CD8-positive, alpha-beta memory T cell (primary cell): ENCODE results near the gene SNTG2. TPM values are rescaled to one million over a fixed set of nuclear protein-coding genes. Genes with fewer than 3 reads are reported as not detected.
"Not testable (repeated sequence)": the region's sequence is repeated elsewhere in the genome, so short reads cannot be mapped to it uniquely, and the experiment has no call there.

Experiments used
- CTCF ChIA-PET: fragments of 350-600 bp; sonication (Branson Sonifier 250); formaldehyde crosslinking; loops from one replicate; lab custom pipeline; 2021; ENCODE audit warnings: antibody characterized with exemption; lab: Charles Lee
- POLR2A ChIA-PET: fragments of 350-600 bp; sonication (Branson Sonifier 250); formaldehyde crosslinking; loops from one replicate; lab custom pipeline; 2021; ENCODE audit warnings: antibody characterized with exemption; lab: Charles Lee
- DNase-seq, 5 donors: peaks; one replicate each; pipeline versions ENCODE4 v3.0.0 to v3.0.0-alpha.2; 2020 to 2022; ENCODE audit warnings: mixed read lengths in 1 of 5
- H3K27ac ChIP-seq: one replicate; pipeline ENCODE4 v1.7.0; 2013; ENCODE audit warnings: low read depth, mild to moderate bottlenecking, low read length, moderate library complexity
- H3K27me3 ChIP-seq: 2 replicates; pipeline ENCODE4 v1.7.0; 2013; ENCODE audit warnings: low read length, mild to moderate bottlenecking; ENCODE audit not compliant: insufficient read depth, poor library complexity, severe bottlenecking
- H3K36me3 ChIP-seq: 2 replicates; pipeline ENCODE4 v1.7.0; 2013; ENCODE audit warnings: mild to moderate bottlenecking, low read length, moderate library complexity; ENCODE audit not compliant: insufficient read depth
- H3K4me1 ChIP-seq: 2 replicates; pipeline ENCODE4 v1.7.0; 2013; ENCODE audit warnings: mild to moderate bottlenecking, low read length, moderate library complexity; ENCODE audit not compliant: insufficient read depth
- H3K4me3 ChIP-seq: 2 replicates; pipeline ENCODE4 v1.7.0; 2013; ENCODE audit warnings: mild to moderate bottlenecking, low read length
- H3K9me3 ChIP-seq: 2 replicates; pipeline ENCODE4 v1.7.0; 2013; ENCODE audit warnings: mild to moderate bottlenecking, low read length
- H3K27ac Mint-ChIP-seq, 8 donors: one replicate each; pipeline ENCODE4 v1.8.0; 2020 to 2021; ENCODE audit warnings: mixed read lengths in 8 of 8, mild to moderate bottlenecking in 6 of 8, inconsistent platforms in 3 of 8, moderate library complexity in 3 of 8
- H3K27me3 Mint-ChIP-seq, 2 donors: one replicate each; pipeline ENCODE4 v1.8.0; 2020 to 2021; ENCODE audit warnings: mixed read lengths in 2 of 2, mild to moderate bottlenecking in 1 of 2, moderate library complexity in 1 of 2
- H3K36me3 Mint-ChIP-seq, 3 donors: one replicate each; pipeline ENCODE4 v1.8.0; 2020 to 2021; ENCODE audit warnings: mixed read lengths in 3 of 3, inconsistent platforms in 1 of 3, mild to moderate bottlenecking in 1 of 3
- H3K4me1 Mint-ChIP-seq, 3 donors: one replicate each; pipeline ENCODE4 v1.8.0; 2020 to 2021; ENCODE audit warnings: mixed read lengths in 3 of 3, inconsistent platforms in 1 of 3, mild to moderate bottlenecking in 1 of 3
- H3K4me3 Mint-ChIP-seq, 7 donors: one replicate each; pipeline ENCODE4 v1.8.0; 2020 to 2021; ENCODE audit warnings: mixed read lengths in 7 of 7, mild to moderate bottlenecking in 6 of 7, moderate library complexity in 4 of 7, inconsistent platforms in 2 of 7
- H3K9me3 Mint-ChIP-seq, 5 donors: one replicate each; pipeline ENCODE4 v1.8.0; 2020 to 2022; ENCODE audit warnings: mixed read lengths in 5 of 5, mild to moderate bottlenecking in 3 of 5, moderate library complexity in 2 of 5, inconsistent platforms in 1 of 5
- polyA plus RNA-seq: library from polyadenylated mRNA; unstranded; fragments of 300-500 nt; fragmentation: Illumina TruSeq; gene quantifications from one replicate; pipeline ENCODE4 v1.2.3, GENCODE V29; 2021
- total RNA-seq, 2 experiments: library from RNA; stranded (reverse); gene quantifications; one replicate each; pipeline ENCODE4 v1.2.3, GENCODE V29; 2021

Gene SNTG2
- total and polyA plus RNA-seq, 3 experiments from 2014 or later = 0.30 to 1.7 (median 1.3) TPM

DNA sequence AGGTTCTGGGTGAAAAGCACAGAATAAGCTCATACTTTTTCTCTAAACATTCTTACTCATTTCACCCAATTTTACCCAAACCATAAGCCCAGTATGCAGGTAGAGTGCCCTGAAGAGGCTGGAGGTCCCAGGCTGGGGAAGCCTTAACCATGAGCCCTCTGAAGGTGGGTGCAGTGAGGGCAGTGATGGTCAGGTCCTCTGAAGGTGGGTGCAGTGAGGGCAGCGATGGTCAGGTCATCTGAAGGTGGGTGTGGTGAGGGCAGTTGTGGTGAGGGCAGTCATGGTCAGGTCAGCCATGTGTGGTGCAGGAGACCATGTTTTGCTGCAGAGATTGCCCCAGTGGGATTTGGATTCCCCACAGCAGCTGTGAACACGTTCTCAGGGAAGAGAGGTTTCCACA, 148.8 kb downstream of the SNTG2 start:
- H3K27me3 Mint-ChIP-seq = peaks cover 0 to 1% of the 10 kb centered on the region in 2 donors
- no peaks in the 10 kb centered on the region for H3K27me3 ChIP-seq
- H3K27ac Mint-ChIP-seq = no peak overlapping the region
- peaks cover 0 to 1% (median 0%) of the 10 kb centered on the region in 3 donors for H3K36me3 Mint-ChIP-seq
- H3K4me3 Mint-ChIP-seq = no peak overlapping the region
- no peaks in the 10 kb centered on the region for H3K4me1 ChIP-seq
- H3K36me3 ChIP-seq = no peaks in the 10 kb centered on the region
- ChIA-PET POLR2A (no interaction called here), CTCF (no interaction called here)
- peaks cover 0 to 3% (median 0%) of the 10 kb centered on the region in 3 donors for H3K4me1 Mint-ChIP-seq
- H3K9me3 Mint-ChIP-seq = no peaks in the 10 kb centered on the region
- H3K4me3 ChIP-seq = no peak overlapping the region
- no peak for DNase-seq
- no peak overlapping the region for H3K27ac ChIP-seq
- H3K9me3 ChIP-seq = no peaks in the 10 kb centered on the region

DNA sequence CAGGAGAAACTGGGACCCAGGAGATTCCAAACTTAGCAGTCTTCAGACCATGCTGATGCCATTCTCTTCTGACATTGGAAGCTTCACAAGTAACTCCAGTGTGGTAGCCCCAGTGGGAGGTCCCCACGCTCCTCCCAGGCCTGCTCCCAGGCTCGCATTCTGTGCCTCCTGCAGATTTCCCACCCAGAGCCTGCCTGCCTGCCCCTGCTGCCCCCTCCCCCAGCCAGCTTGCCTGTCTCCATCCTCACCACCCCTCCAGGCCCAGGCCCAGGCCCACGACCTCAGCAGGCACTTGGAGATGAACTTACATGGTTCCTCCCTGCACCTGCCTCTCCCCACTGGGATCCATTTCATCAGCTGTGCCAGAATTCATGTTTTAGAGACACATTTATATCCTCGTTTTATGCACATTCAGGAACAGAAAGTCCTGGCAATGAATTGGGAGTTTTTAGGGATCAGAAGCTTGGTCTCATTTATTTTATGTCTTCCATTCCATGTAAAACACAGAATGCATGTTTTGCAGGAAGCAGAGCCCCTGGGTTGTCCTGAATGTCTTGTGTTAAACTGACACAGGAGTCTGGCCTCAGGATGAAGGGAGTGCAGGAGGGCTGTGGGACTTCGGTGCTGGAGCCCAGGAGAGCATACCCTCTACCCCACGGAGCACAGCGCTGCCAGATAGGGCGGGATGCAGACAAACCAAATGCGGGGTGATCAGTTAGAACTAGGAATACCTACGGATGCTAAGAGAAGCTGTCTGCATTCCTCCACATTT, 150.5 kb downstream of the SNTG2 start:
- Histone ChIP-seq H3K27ac (no peak overlapping the region), H3K4me3 (no peak overlapping the region), H3K27me3 (no peaks in the 10 kb centered on the region), H3K4me1 (no peaks in the 10 kb centered on the region), H3K36me3 (no peaks in the 10 kb centered on the region), H3K9me3 (no peaks in the 10 kb centered on the region)
- no peaks in the 10 kb centered on the region for H3K4me1 Mint-ChIP-seq
- H3K36me3 Mint-ChIP-seq = peaks cover 0 to 3% (median 0%) of the 10 kb centered on the region in 3 donors
- CTCF ChIA-PET = no interaction called here
- POLR2A ChIA-PET = no interaction called here
- peaks cover 0 to 1% of the 10 kb centered on the region in 2 donors for H3K27me3 Mint-ChIP-seq
- no peak for DNase-seq
- H3K9me3 Mint-ChIP-seq = no peaks in the 10 kb centered on the region
- no peak overlapping the region for H3K27ac Mint-ChIP-seq
- no peak overlapping the region for H3K4me3 Mint-ChIP-seq

DNA sequence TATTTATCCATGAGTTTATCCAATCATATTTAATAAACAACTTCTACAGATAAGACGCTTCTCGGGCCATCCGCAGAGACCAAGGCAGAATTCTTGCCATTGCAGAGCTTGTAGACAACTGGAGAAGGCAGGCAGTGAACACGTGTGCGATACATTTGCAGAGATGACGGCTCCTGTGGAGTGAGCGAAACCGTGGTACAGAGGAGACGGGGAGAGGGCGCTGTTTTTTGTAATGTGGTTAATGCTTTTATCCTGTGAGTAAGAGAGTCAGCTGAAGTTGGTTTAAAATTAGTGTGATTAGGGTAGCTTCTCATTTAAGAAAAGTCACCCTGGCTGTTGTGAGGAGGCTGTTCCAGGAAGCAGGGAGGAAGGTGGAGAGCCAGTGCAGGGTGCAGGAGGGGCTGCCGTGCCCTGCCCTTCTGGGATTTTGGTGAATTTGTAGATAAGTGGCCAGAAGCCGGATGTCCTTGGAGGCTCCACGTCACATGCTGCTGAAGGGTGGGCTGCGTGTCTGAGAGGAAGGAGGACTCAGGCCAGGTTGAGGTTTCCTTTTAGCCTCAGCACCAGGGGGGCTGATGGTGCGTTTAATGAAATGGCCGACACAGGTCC, 151.4 kb downstream of the SNTG2 start:
- no peaks in the 10 kb centered on the region for H3K36me3 ChIP-seq
- no peaks in the 10 kb centered on the region for H3K9me3 Mint-ChIP-seq
- ChIA-PET POLR2A (no interaction called here), CTCF (no interaction called here)
- H3K4me1 ChIP-seq = no peaks in the 10 kb centered on the region
- H3K27me3 Mint-ChIP-seq = peaks cover 0 to 3% of the 10 kb centered on the region in 2 donors
- H3K4me3 Mint-ChIP-seq = no peak overlapping the region
- no peak overlapping the region for H3K27ac Mint-ChIP-seq
- no peaks in the 10 kb centered on the region for H3K27me3 ChIP-seq
- no peaks in the 10 kb centered on the region for H3K4me1 Mint-ChIP-seq
- H3K36me3 Mint-ChIP-seq = peaks cover 0 to 3% (median 0%) of the 10 kb centered on the region in 3 donors
- no peaks in the 10 kb centered on the region for H3K9me3 ChIP-seq
- DNase-seq = no peak
- H3K27ac ChIP-seq = no peak overlapping the region
- H3K4me3 ChIP-seq = no peak overlapping the region

DNA sequence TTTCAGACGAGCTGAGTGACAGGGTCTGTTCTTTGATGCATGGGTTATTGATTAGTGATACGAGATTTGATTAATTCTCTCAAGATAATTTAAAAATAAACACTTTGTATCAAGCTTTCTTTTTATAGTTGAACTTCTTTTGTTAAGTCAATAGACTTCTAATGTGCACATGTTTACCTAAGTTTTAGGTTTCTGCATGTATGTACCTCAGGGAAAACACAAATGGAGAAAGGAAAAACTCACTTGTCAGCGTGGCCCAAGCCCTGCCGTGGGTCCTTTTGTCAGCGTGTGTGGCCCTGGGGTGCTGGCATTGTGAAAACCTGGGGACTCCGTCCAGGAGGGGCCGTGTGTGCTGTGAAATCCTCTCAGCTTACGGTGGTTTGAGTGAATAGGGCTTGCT, 153.7 kb downstream of the SNTG2 start:
- Mint-ChIP-seq H3K36me3 (peaks cover 0 to 3% (median 0%) of the 10 kb centered on the region in 3 donors), H3K4me3 (no peak overlapping the region), H3K9me3 (no peaks in the 10 kb centered on the region), H3K27me3 (peaks cover 0 to 3% of the 10 kb centered on the region in 2 donors), H3K27ac (no peak overlapping the region), H3K4me1 (no peaks in the 10 kb centered on the region)
- Histone ChIP-seq H3K4me3 (no peak overlapping the region), H3K36me3 (no peaks in the 10 kb centered on the region), H3K9me3 (no peaks in the 10 kb centered on the region), H3K4me1 (no peaks in the 10 kb centered on the region), H3K27ac (no peak overlapping the region), H3K27me3 (no peaks in the 10 kb centered on the region)
- POLR2A ChIA-PET = no interaction called here
- DNase-seq = no peak
- CTCF ChIA-PET = no interaction called here

DNA sequence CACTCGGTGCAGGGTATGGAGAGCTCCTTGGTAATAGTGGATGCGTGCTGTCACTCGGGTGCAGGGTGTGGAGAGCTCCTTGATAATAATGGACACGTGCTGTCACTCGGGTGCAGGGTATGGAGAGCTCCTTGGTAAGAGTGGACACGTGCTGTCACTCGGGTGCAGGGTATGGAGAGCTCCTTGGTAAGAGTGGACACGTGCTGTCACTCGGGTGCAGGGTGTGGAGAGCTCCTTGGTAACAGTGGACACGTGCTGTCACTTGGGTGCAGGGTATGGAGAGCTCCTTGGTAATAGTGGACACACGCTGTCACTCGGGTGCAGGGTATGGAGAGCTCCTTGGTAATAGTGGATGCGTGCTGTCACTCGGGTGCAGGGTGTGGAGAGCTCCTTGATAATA, 155.7 kb downstream of the SNTG2 start:
- H3K4me1 Mint-ChIP-seq, H3K36me3 ChIP-seq, DNase-seq, H3K9me3 Mint-ChIP-seq, POLR2A ChIA-PET, H3K27me3 Mint-ChIP-seq, H3K27ac Mint-ChIP-seq, H3K4me3 ChIP-seq, H3K27me3 ChIP-seq, H3K27ac ChIP-seq, H3K4me3 Mint-ChIP-seq, H3K4me1 ChIP-seq, H3K36me3 Mint-ChIP-seq, H3K9me3 ChIP-seq, CTCF ChIA-PET: not testable (repeated sequence)

DNA sequence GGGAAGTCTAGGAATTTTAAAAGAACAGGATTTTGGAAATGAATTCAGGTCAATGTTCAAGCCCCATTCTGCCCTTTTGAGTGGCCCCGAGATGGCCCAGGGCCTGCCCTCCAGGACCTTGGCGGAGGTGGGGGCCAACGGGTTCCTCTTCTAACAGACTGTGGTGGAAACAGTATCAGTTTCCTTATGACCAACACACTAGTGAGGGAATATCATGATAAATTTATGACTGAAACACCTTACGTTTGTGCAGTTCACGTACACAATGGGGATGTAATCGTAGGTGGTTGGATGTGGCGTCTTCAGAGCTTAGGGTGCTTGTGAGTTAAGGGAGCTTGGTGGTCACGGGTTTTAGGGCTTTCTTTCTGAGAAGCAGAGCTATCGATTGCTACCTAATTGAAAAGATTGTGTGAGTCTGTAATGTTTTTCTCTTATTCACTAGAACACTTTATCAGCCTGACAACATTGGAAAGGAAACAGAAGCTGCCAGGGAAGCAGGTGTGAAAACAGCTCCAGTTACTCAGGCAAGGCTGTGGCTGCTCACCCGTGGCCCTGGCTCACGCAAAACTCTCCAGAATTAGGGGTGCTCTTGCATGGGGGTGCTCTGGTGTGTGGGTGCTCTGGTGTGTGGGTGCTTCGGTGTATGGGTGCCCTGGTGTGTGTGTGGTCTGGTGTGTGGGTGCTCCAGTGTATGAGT, 165.3 kb downstream of the SNTG2 start:
- Histone ChIP-seq H3K4me1 (no peaks in the 10 kb centered on the region), H3K9me3 (peaks cover 9% of the 10 kb centered on the region), H3K27ac (no peak overlapping the region), H3K36me3 (no peaks in the 10 kb centered on the region), H3K4me3 (no peak overlapping the region), H3K27me3 (no peaks in the 10 kb centered on the region)
- DNase-seq = no peak
- Mint-ChIP-seq H3K4me1 (no peaks in the 10 kb centered on the region), H3K4me3 (no peak overlapping the region), H3K27me3 (peaks cover 0 to 4% of the 10 kb centered on the region in 2 donors), H3K36me3 (peaks cover 0 to 1% (median 0%) of the 10 kb centered on the region in 3 donors), H3K9me3 (peaks cover 6 to 19% (median 8%) of the 10 kb centered on the region in 5 donors), H3K27ac (no peak overlapping the region)
- POLR2A ChIA-PET = no interaction called here
- CTCF ChIA-PET = no interaction called here

DNA sequence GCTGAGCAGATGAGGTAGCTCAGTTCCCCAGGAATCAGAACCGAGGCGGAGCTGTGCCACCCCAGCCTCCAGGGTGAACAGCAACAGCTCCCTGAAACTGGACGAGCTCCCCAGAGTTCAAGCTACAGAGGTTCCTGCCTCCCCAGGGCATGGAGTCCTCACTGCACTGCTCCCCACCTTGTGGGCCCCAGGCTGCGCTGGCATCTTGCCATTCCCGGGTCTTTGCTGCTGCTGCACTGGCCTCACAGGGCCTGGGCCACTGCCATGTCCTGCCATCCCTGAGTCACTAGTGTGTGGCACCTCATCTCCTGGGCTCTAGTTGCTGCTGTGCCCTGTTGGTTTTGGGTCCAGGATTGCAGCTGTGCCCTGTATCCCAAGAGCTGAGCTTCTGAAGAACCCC, 166.9 kb downstream of the SNTG2 start:
- CTCF ChIA-PET = no interaction called here
- H3K27me3 Mint-ChIP-seq = peaks cover 0 to 4% of the 10 kb centered on the region in 2 donors
- Histone ChIP-seq H3K27me3 (no peaks in the 10 kb centered on the region), H3K27ac (no peak overlapping the region), H3K36me3 (no peaks in the 10 kb centered on the region), H3K4me1 (no peaks in the 10 kb centered on the region), H3K4me3 (no peak overlapping the region), H3K9me3 (no peaks in the 10 kb centered on the region)
- no peak overlapping the region for H3K27ac Mint-ChIP-seq
- no peaks in the 10 kb centered on the region for H3K4me1 Mint-ChIP-seq
- H3K9me3 Mint-ChIP-seq = peaks cover under 1 to 9% (median 2%) of the 10 kb centered on the region in 5 donors
- POLR2A ChIA-PET = no interaction called here
- peaks cover 0 to 1% (median 0%) of the 10 kb centered on the region in 3 donors for H3K36me3 Mint-ChIP-seq
- H3K4me3 Mint-ChIP-seq = no peak overlapping the region
- no peak for DNase-seq

DNA sequence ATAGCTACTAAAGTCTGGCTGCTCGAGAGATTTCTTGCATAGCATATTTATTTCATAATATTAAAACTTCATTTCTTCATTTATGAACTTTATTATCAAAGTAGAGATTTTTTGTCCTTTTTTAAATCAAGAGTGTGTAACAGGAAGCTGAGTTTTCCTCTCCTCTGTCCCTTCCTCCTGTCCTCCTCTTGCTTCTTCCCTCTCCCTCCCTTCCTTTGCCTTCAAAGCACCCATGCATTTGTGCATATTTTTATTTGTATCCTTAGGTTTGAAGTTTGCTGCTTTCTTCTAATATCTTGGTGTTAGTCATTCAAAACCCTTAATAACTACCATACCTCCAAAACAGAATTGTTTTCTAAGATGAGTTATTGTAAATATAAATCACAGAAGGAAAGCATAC, 174.6 kb downstream of the SNTG2 start:
- ChIA-PET POLR2A (no interaction called here), CTCF (no interaction called here)
- no peak for DNase-seq
- Mint-ChIP-seq H3K9me3 (no peaks in the 10 kb centered on the region), H3K4me3 (no peak overlapping the region), H3K27ac (no peak overlapping the region), H3K4me1 (no peaks in the 10 kb centered on the region), H3K36me3 (no peaks in the 10 kb centered on the region), H3K27me3 (no peaks in the 10 kb centered on the region)
- no peaks in the 10 kb centered on the region for H3K9me3 ChIP-seq
- no peaks in the 10 kb centered on the region for H3K4me1 ChIP-seq
- no peaks in the 10 kb centered on the region for H3K27me3 ChIP-seq
- no peak overlapping the region for H3K27ac ChIP-seq
- H3K4me3 ChIP-seq = no peak overlapping the region
- H3K36me3 ChIP-seq = no peaks in the 10 kb centered on the region
